Prostate gland (tissue), 2 donors: ENCODE measurements around the gene NOS1AP. TPM values are rescaled to one million over a fixed set of nuclear protein-coding genes. Genes with fewer than 3 reads are reported as not detected.
A peak's percentile ranks its signal among the peaks of the same experiment; 100 is the strongest.
"Not testable (repeated sequence)": the region's sequence is repeated elsewhere in the genome, so short reads cannot be mapped to it uniquely, and the experiment has no call there.

Experiments
- DNase-seq: peaks from one replicate; pipeline ENCODE4 v3.0.0-alpha.2; 2019; ENCODE audit warnings: low spot score
- H3K27ac ChIP-seq, 2 donors: fragments of 200-600 bp; sonication (generic); 2 replicates each; pipeline ENCODE4 v1.5.1; 2017 to 2019
- H3K27me3 ChIP-seq: fragments of 200-600 bp; sonication (generic); replicated peaks from 2 replicates; pipeline ENCODE4 v1.5.1; 2019; ENCODE audit not compliant: insufficient read depth
- H3K36me3 ChIP-seq, 2 donors: fragments of 200-600 bp; sonication (generic); 1 replicate in 1 of 2; 2 replicates in 1 of 2; pipeline versions ENCODE4 v1.5.1 to v1.8.1; 2017 to 2019
- H3K4me1 ChIP-seq: fragments of 200-600 bp; sonication (generic); replicated peaks from 2 replicates; pipeline ENCODE4 v1.5.1; 2019
- H3K4me3 ChIP-seq, 2 donors: fragments of 200-600 bp; sonication (generic); 2 replicates each; pipeline ENCODE4 v1.5.1; 2017 to 2019
- H3K9me3 ChIP-seq: fragments of 200-600 bp; sonication (generic); 2 replicates; pipeline ENCODE4 v1.5.1; 2017
- CTCF ChIP-seq, 4 experiments: fragments of 200-600 bp in 2 of 4; fragments of 450-650 bp in 2 of 4; sonication (generic) in 2 of 4; IDR thresholded peaks; 1 replicate in 3 of 4; 2 replicates in 1 of 4; pipeline ENCODE4 v1.5.1; 2016 to 2019; ENCODE audit warnings: antibody characterized with exemption in 4 of 4, mild to moderate bottlenecking in 2 of 4, moderate library complexity in 2 of 4
- POLR2A ChIP-seq: fragments of 450-650 bp; IDR thresholded peaks from one replicate; pipeline ENCODE4 v1.6.1; 2016; ENCODE audit warnings: antibody characterized with exemption, mild to moderate bottlenecking
- POLR2AphosphoS5 ChIP-seq: sonication (generic); formaldehyde crosslinking; IDR thresholded peaks from one replicate; pipeline ENCODE4 v1.6.1; 2017; ENCODE audit warnings: antibody characterized with exemption
- whole genome bisulfite sequencing: methylation state at CpG from one replicate; pipeline ENCODE4 v1.1.5; 2018; 5-methylcytosine and 5-hydroxymethylcytosine counted together
- intact Hi-C: fragments of 100-400 bp; cut with DNase I; formaldehyde crosslinking; loops from one replicate; pipeline ENCODE4 v1.14.2; 2022
- total RNA-seq, 2 donors: library from RNA; depleted of rRNA; stranded (reverse); fragments of >200 nt; gene quantifications; one replicate each; pipeline ENCODE4 v1.1.0, GENCODE V29; 2016

NOS1AP gene
- total RNA-seq, 2 donors from 2014 or later: 9.9 to 11.0 TPM

- intact Hi-C loops: no loop called here
- Histone ChIP-seq H3K36me3 (no peaks in the 10 kb centered on the region), H3K9me3 (no peaks in the 10 kb centered on the region), H3K27me3 (no peaks in the 10 kb centered on the region), H3K27ac (no peak overlapping the region), H3K4me1 (no peaks in the 10 kb centered on the region), H3K4me3 (no peak overlapping the region)
- TF ChIP-seq POLR2AphosphoS5 (peak; percentile 17), CTCF (IDR thresholded peaks at IDR 0.05) (no peak), POLR2A (no peak)
- DNase-seq: peak; percentile 19
- WGBS: 41% methylated on average over 4 of the region's 4 CpGs
Measured at GRCh38 chr1:162062542-162063015, 6.9 kb upstream of the NOS1AP start.

GRCh38 chr1:162065016-162065415 is 4.5 kb upstream of the NOS1AP start:
- Histone ChIP-seq H3K4me3 (no peak overlapping the region), H3K27ac (no peak overlapping the region), H3K27me3 (no peaks in the 10 kb centered on the region), H3K9me3 (no peaks in the 10 kb centered on the region), H3K36me3 (no peaks in the 10 kb centered on the region), H3K4me1 (no peaks in the 10 kb centered on the region)
- DNase-seq: no peak
- no peak for TF ChIP-seq CTCF (IDR thresholded peaks at IDR 0.05)
- TF ChIP-seq POLR2AphosphoS5: no peak
- 86% methylated on average over 2 of the region's 2 CpGs for WGBS
- intact Hi-C loops: no loop called here

GRCh38 chr1:162066836-162067235 is 2.7 kb upstream of the NOS1AP start:
- H3K4me3 ChIP-seq, H3K9me3 ChIP-seq, DNase-seq, H3K4me1 ChIP-seq, H3K36me3 ChIP-seq, H3K27ac ChIP-seq, intact Hi-C loops, H3K27me3 ChIP-seq: not testable (repeated sequence)
- WGBS: 77% methylated on average over 4 of the region's 4 CpGs

- no peak for DNase-seq
- no peak for TF ChIP-seq POLR2AphosphoS5
- no peak for TF ChIP-seq POLR2A
- no peak for TF ChIP-seq CTCF (IDR thresholded peaks at IDR 0.05)
- intact Hi-C loops: no loop called here
- H3K4me1 ChIP-seq: no peaks in the 10 kb centered on the region
- H3K36me3 ChIP-seq: no peaks in the 10 kb centered on the region
- 63% methylated on average over 1 of the region's 1 CpG for WGBS
- H3K4me3 ChIP-seq: no peak overlapping the region
- no peaks in the 10 kb centered on the region for H3K9me3 ChIP-seq
- no peak overlapping the region for H3K27ac ChIP-seq
- H3K27me3 ChIP-seq: no peaks in the 10 kb centered on the region
Measured at GRCh38 chr1:162067466-162067865, 2.0 kb upstream of the NOS1AP start.

GRCh38 chr1:162068301-162068700 is 1.2 kb upstream of the NOS1AP start:
- intact Hi-C loops: no loop called here
- no peak for DNase-seq
- Histone ChIP-seq H3K27me3 (no peaks in the 10 kb centered on the region), H3K4me3 (no peak overlapping the region), H3K36me3 (no peaks in the 10 kb centered on the region), H3K27ac (no peak overlapping the region), H3K9me3 (no peaks in the 10 kb centered on the region), H3K4me1 (no peaks in the 10 kb centered on the region)
- no peak for TF ChIP-seq POLR2A
- no peak for TF ChIP-seq CTCF (IDR thresholded peaks at IDR 0.05)
- no peak for TF ChIP-seq POLR2AphosphoS5
- 95% methylated on average over 4 of the region's 4 CpGs for WGBS
